HEK293 (cell line): ENCODE results near the gene PCA3.

Experiments used
- CTCF ChIA-PET: fragments of 350-600 bp; formaldehyde crosslinking; extraction: SDS; loops from one replicate; lab custom pipeline; 2021; ENCODE audit warnings: antibody characterized with exemption; lab: Yijun Ruan, JAX
- POLR2A ChIA-PET: fragments of 300-600 bp; formaldehyde crosslinking; extraction: SDS; loops from one replicate; lab custom pipeline; 2020; ENCODE audit warnings: antibody characterized with exemption, inconsistent platforms; lab: Yijun Ruan, JAX
- H3K27ac ChIP-seq: fragments of 200-500 bp; sonication (Bioruptor generic); 2 replicates; pipeline ENCODE4 v1.5.1; 2014; ENCODE audit warnings: low read depth, low read length, control low read depth, inconsistent platforms; ENCODE audit errors: extremely low read depth
- H3K36me3 ChIP-seq, 2 experiments: fragments of 200-500 bp in 1 of 2; sonication (Bioruptor generic) in 1 of 2; 1 replicate in 1 of 2; 2 replicates in 1 of 2; pipeline ENCODE4 v1.5.1; 2014 to 2017; ENCODE audit warnings: inconsistent platforms in 2 of 2, low read length in 2 of 2; ENCODE audit not compliant: control insufficient read depth in 2 of 2, insufficient read depth in 1 of 2
- H3K4me1 ChIP-seq: fragments of 200-500 bp; sonication (Bioruptor generic); 2 replicates; pipeline ENCODE4 v1.5.1; 2014; ENCODE audit warnings: mild to moderate bottlenecking, low read length, inconsistent platforms; ENCODE audit not compliant: control insufficient read depth, insufficient read depth
- H3K4me3 ChIP-seq: 2 replicates; pipeline ENCODE4 v1.5.1; 2011; ENCODE audit warnings: low read depth, mild to moderate bottlenecking, control low read depth, low read length, moderate library complexity
- H3K9me3 ChIP-seq: fragments of 200-500 bp; sonication (Bioruptor generic); 2 replicates; pipeline ENCODE4 v1.5.1; 2014; ENCODE audit warnings: low read depth, low read length, inconsistent platforms; ENCODE audit not compliant: control insufficient read depth, insufficient read depth
- FEZF1 ChIP-seq: fragments of 450-650 bp; formaldehyde crosslinking; IDR thresholded peaks from 2 replicates; pipeline ENCODE4 v1.5.1; 2016; ENCODE audit warnings: missing biosample characterization, missing genetic modification characterization
- GFI1B ChIP-seq: fragments of 450-650 bp; formaldehyde crosslinking; IDR thresholded peaks from 2 replicates; pipeline ENCODE4 v1.5.1; 2016; ENCODE audit warnings: missing biosample characterization, missing genetic modification characterization
- KLF10 ChIP-seq: fragments of 450-650 bp; IDR thresholded peaks from 2 replicates; pipeline ENCODE4 v1.5.1; 2018; ENCODE audit warnings: missing biosample characterization, mild to moderate bottlenecking, missing genetic modification characterization
- PRDM1 ChIP-seq: fragments of 450-650 bp; formaldehyde crosslinking; IDR thresholded peaks from 2 replicates; pipeline ENCODE4; 2016; ENCODE audit warnings: missing biosample characterization, missing genetic modification characterization
- REPIN1 ChIP-seq: fragments of 450-650 bp; formaldehyde crosslinking; IDR thresholded peaks from 2 replicates; pipeline ENCODE4 v1.5.1; 2017; ENCODE audit warnings: missing biosample characterization, missing genetic modification characterization, low read depth
- YY1 ChIP-seq: fragments of 450-650 bp; formaldehyde crosslinking; IDR thresholded peaks from 2 replicates; pipeline ENCODE4 v1.5.1; 2018; ENCODE audit warnings: missing biosample characterization, missing genetic modification characterization
- ZFP3 ChIP-seq: fragments of 450-650 bp; formaldehyde crosslinking; IDR thresholded peaks from 2 replicates; pipeline ENCODE4 v1.5.1; 2016; ENCODE audit warnings: low read depth, missing biosample characterization, missing genetic modification characterization
- ZNF175 ChIP-seq: fragments of 450-650 bp; formaldehyde crosslinking; IDR thresholded peaks from 2 replicates; pipeline ENCODE4 v1.5.1; 2016; ENCODE audit warnings: missing biosample characterization, missing genetic modification characterization
- ZNF211 ChIP-seq: fragments of 450-650 bp; formaldehyde crosslinking; IDR thresholded peaks from 2 replicates; pipeline ENCODE4 v1.5.1; 2016; ENCODE audit warnings: low read depth, missing biosample characterization, missing genetic modification characterization
- ZNF223 ChIP-seq: fragments of 450-650 bp; formaldehyde crosslinking; IDR thresholded peaks from 2 replicates; pipeline ENCODE4 v1.5.1; 2016; ENCODE audit warnings: missing biosample characterization, missing genetic modification characterization
- ZNF37A ChIP-seq: fragments of 450-650 bp; IDR thresholded peaks from 2 replicates; pipeline ENCODE4 v1.5.1; 2018; ENCODE audit warnings: missing biosample characterization, missing genetic modification characterization
- ZNF404 ChIP-seq: fragments of 450-650 bp; formaldehyde crosslinking; IDR thresholded peaks from 2 replicates; pipeline ENCODE4 v1.5.1; 2017; ENCODE audit warnings: missing biosample characterization, missing genetic modification characterization
- ZNF48 ChIP-seq: fragments of 450-650 bp; formaldehyde crosslinking; IDR thresholded peaks from 2 replicates; pipeline ENCODE4 v1.5.1; 2016; ENCODE audit warnings: missing biosample characterization, missing genetic modification characterization
- ZNF530 ChIP-seq: fragments of 450-650 bp; formaldehyde crosslinking; IDR thresholded peaks from 2 replicates; pipeline ENCODE4 v1.5.1; 2016; ENCODE audit warnings: low read depth, missing biosample characterization, missing genetic modification characterization
- ZNF548 ChIP-seq: fragments of 450-650 bp; formaldehyde crosslinking; IDR thresholded peaks from 2 replicates; pipeline ENCODE4 v1.5.1; 2016; ENCODE audit warnings: missing biosample characterization, missing genetic modification characterization
- ZNF571 ChIP-seq: fragments of 450-650 bp; formaldehyde crosslinking; IDR thresholded peaks from 2 replicates; pipeline ENCODE4 v1.5.0; 2017; ENCODE audit warnings: missing biosample characterization, missing genetic modification characterization
- ZNF585B ChIP-seq: fragments of 450-650 bp; formaldehyde crosslinking; IDR thresholded peaks from 2 replicates; pipeline ENCODE4 v1.5.1; 2016; ENCODE audit warnings: missing biosample characterization, missing genetic modification characterization
- ZNF596 ChIP-seq: fragments of 450-650 bp; IDR thresholded peaks from 2 replicates; pipeline ENCODE4 v1.5.0; 2018; ENCODE audit warnings: missing biosample characterization, mild to moderate bottlenecking, missing genetic modification characterization, moderate library complexity
- ZNF645 ChIP-seq: fragments of 450-650 bp; formaldehyde crosslinking; IDR thresholded peaks from 2 replicates; pipeline ENCODE4; 2016; ENCODE audit warnings: missing biosample characterization, missing genetic modification characterization
- ZNF660 ChIP-seq: fragments of 450-650 bp; IDR thresholded peaks from 2 replicates; pipeline ENCODE4 v1.5.1; 2018; ENCODE audit warnings: missing biosample characterization, mild to moderate bottlenecking, missing genetic modification characterization
- ZNF707 ChIP-seq: fragments of 450-650 bp; formaldehyde crosslinking; IDR thresholded peaks from 2 replicates; pipeline ENCODE4 v1.5.1; 2016; ENCODE audit warnings: missing biosample characterization, missing genetic modification characterization
- ZNF76 ChIP-seq: fragments of 450-650 bp; formaldehyde crosslinking; IDR thresholded peaks from 2 replicates; pipeline ENCODE4; 2016; ENCODE audit warnings: low read depth, missing biosample characterization, missing genetic modification characterization, borderline replicate concordance
- ZNF776 ChIP-seq: fragments of 450-650 bp; formaldehyde crosslinking; IDR thresholded peaks from 2 replicates; pipeline ENCODE4 v1.5.0; 2017; ENCODE audit warnings: missing biosample characterization, missing genetic modification characterization, borderline replicate concordance
- ZNF777 ChIP-seq: fragments of 450-650 bp; formaldehyde crosslinking; IDR thresholded peaks from 2 replicates; pipeline ENCODE4 v1.5.1; 2017; ENCODE audit warnings: missing biosample characterization, missing genetic modification characterization, borderline replicate concordance

The PCA3 gene

GRCh38 chr9:76725885-76726284 lies 38.4 kb upstream of the PCA3 start:
- POLR2A ChIA-PET = no interaction called here
- H3K27ac ChIP-seq = no peak overlapping the region
- no peaks in the 10 kb centered on the region for H3K9me3 ChIP-seq
- no peak overlapping the region for H3K4me3 ChIP-seq
- CTCF ChIA-PET = no interaction called here
- H3K4me1 ChIP-seq = no peaks in the 10 kb centered on the region
- H3K36me3 ChIP-seq = no peaks in the 10 kb centered on the region
- no peak for TF ChIP-seq ZNF404 (tag by site-specific recombination)
- TF ChIP-seq, all 188 proteins: peak for 0

GRCh38 chr9:76729116-76729515 lies 35.1 kb upstream of the PCA3 start:
- no peak overlapping the region for H3K4me3 ChIP-seq
- CTCF ChIA-PET = interaction anchor here (0.7 to 1.4 kb wide), 2 partner anchors 24 to 59 kb away, joined by 3 to 5 read pairs; no protein-coding TSS in a partner anchor
- H3K27ac ChIP-seq = no peak overlapping the region
- POLR2A ChIA-PET = no interaction called here
- TF ChIP-seq ZFP3 (tag by site-specific recombination) (no peak), KLF10 (tag by site-specific recombination) (no peak), ZNF223 (tag by site-specific recombination) (no peak), GFI1B (tag by site-specific recombination) (no peak), ZNF660 (tag by site-specific recombination) (no peak), ZNF707 (no peak), REPIN1 (no peak)
- H3K4me1 ChIP-seq = no peaks in the 10 kb centered on the region
- H3K9me3 ChIP-seq = no peaks in the 10 kb centered on the region
- H3K36me3 ChIP-seq = no peaks in the 10 kb centered on the region

- no peak overlapping the region for H3K4me3 ChIP-seq
- H3K36me3 ChIP-seq = no peaks in the 10 kb centered on the region
- ChIA-PET CTCF (interaction anchor here (0.6 to 1.4 kb wide), 4 partner anchors 8 to 1592 kb away, joined by 3 to 5 read pairs (median 3); no protein-coding TSS in a partner anchor), POLR2A (no interaction called here)
- H3K9me3 ChIP-seq = no peaks in the 10 kb centered on the region
- H3K4me1 ChIP-seq = no peaks in the 10 kb centered on the region
- TF ChIP-seq ZNF404 (tag by site-specific recombination) (no peak), ZNF776 (no peak), ZNF585B (tag by site-specific recombination) (no peak), ZNF645 (tag by site-specific recombination) (no peak), ZNF48 (no peak), ZNF530 (tag by site-specific recombination) (no peak), KLF10 (tag by site-specific recombination) (no peak), FEZF1 (tag by site-specific recombination) (no peak), ZNF777 (tag by site-specific recombination) (no peak), PRDM1 (tag by site-specific recombination) (no peak), ZNF571 (no peak), ZNF175 (tag by site-specific recombination) (no peak), ZNF548 (no peak), ZNF211 (tag by site-specific recombination) (no peak), ZNF37A (tag by site-specific recombination) (no peak), ZNF76 (tag by site-specific recombination) (no peak), ZNF596 (tag by site-specific recombination) (no peak), YY1 (tag by site-specific recombination) (no peak)
- no peak overlapping the region for H3K27ac ChIP-seq
These were observed 34.1 kb upstream of the PCA3 start for GRCh38 chr9:76729980-76730737.
